IPS-15b (cell line): Measurements from ENCODE around the gene ARL17A.
"Not testable (repeated sequence)": the region's sequence is repeated elsewhere in the genome, so short reads cannot be mapped to it uniquely, and the experiment has no call there.

Experiments used
- H3K27me3 ChIP-seq: one replicate; pipeline ENCODE4 v1.6.1; 2013; ENCODE audit warnings: low read length; ENCODE audit not compliant: control insufficient read depth, insufficient read depth
- H3K36me3 ChIP-seq: one replicate; pipeline ENCODE4 v1.6.1; 2013; ENCODE audit warnings: low read length; ENCODE audit not compliant: control insufficient read depth, insufficient read depth
- H3K4me1 ChIP-seq: one replicate; pipeline ENCODE4 v1.6.1; 2013; ENCODE audit warnings: mild to moderate bottlenecking, low read length; ENCODE audit not compliant: control insufficient read depth, insufficient read depth
- H3K4me3 ChIP-seq: one replicate; pipeline ENCODE4 v1.5.1; 2013; ENCODE audit warnings: low read depth, low read length
- H3K9ac ChIP-seq: one replicate; pipeline ENCODE4 v1.6.1; 2013; ENCODE audit warnings: low read depth, mild to moderate bottlenecking, low read length
- H3K9me3 ChIP-seq: one replicate; pipeline ENCODE4 v1.6.1; 2013; ENCODE audit warnings: mild to moderate bottlenecking, low read length; ENCODE audit not compliant: control insufficient read depth, insufficient read depth

ARL17A gene

GRCh38 chr17:46579083-46580075, at the start of gene ARL17A:
TSS of gene ARL17A (minus strand) at chr17:46579691. CDS start at chr17:46576322, 3,369 bp downstream.
- not testable (repeated sequence) for H3K9ac ChIP-seq, H3K4me1 ChIP-seq, H3K4me3 ChIP-seq, H3K9me3 ChIP-seq, H3K27me3 ChIP-seq, H3K36me3 ChIP-seq

- not testable (repeated sequence) for H3K36me3 ChIP-seq, H3K4me3 ChIP-seq, H3K9me3 ChIP-seq, H3K4me1 ChIP-seq, H3K9ac ChIP-seq, H3K27me3 ChIP-seq
These were observed 49.4 kb upstream of the ARL17A start for GRCh38 chr17:46628753-46629436.

- H3K4me3 ChIP-seq, H3K4me1 ChIP-seq, H3K9me3 ChIP-seq, H3K27me3 ChIP-seq, H3K9ac ChIP-seq, H3K36me3 ChIP-seq: not testable (repeated sequence)
These were observed 48.0 kb upstream of the ARL17A start for GRCh38 chr17:46627452-46627851.

- not testable (repeated sequence) for H3K4me1 ChIP-seq, H3K9me3 ChIP-seq, H3K9ac ChIP-seq, H3K4me3 ChIP-seq, H3K27me3 ChIP-seq, H3K36me3 ChIP-seq
These were observed 45.2 kb upstream of the ARL17A start for GRCh38 chr17:46624726-46625125.

GRCh38 chr17:46623790-46624189, 44.3 kb upstream of the ARL17A start:
- not testable (repeated sequence) for H3K4me1 ChIP-seq, H3K9me3 ChIP-seq, H3K4me3 ChIP-seq, H3K9ac ChIP-seq, H3K36me3 ChIP-seq, H3K27me3 ChIP-seq

GRCh38 chr17:46618975-46619374, 39.5 kb upstream of the ARL17A start:
- not testable (repeated sequence) for H3K9me3 ChIP-seq, H3K4me1 ChIP-seq, H3K27me3 ChIP-seq, H3K9ac ChIP-seq, H3K4me3 ChIP-seq, H3K36me3 ChIP-seq

- H3K9me3 ChIP-seq, H3K36me3 ChIP-seq, H3K9ac ChIP-seq, H3K4me1 ChIP-seq, H3K27me3 ChIP-seq, H3K4me3 ChIP-seq: not testable (repeated sequence)
These were observed 37.6 kb upstream of the ARL17A start for GRCh38 chr17:46617121-46617520.

- not testable (repeated sequence) for H3K4me3 ChIP-seq, H3K36me3 ChIP-seq, H3K4me1 ChIP-seq, H3K27me3 ChIP-seq, H3K9ac ChIP-seq, H3K9me3 ChIP-seq
These were observed 34.4 kb upstream of the ARL17A start for GRCh38 chr17:46613876-46614275.

- not testable (repeated sequence) for H3K36me3 ChIP-seq, H3K9ac ChIP-seq, H3K9me3 ChIP-seq, H3K4me1 ChIP-seq, H3K4me3 ChIP-seq, H3K27me3 ChIP-seq
These were observed 31.8 kb upstream of the ARL17A start for GRCh38 chr17:46611304-46611703.

- H3K4me1 ChIP-seq, H3K9me3 ChIP-seq, H3K27me3 ChIP-seq, H3K36me3 ChIP-seq, H3K4me3 ChIP-seq, H3K9ac ChIP-seq: not testable (repeated sequence)
These were observed 23.6 kb upstream of the ARL17A start for GRCh38 chr17:46603125-46603524.

GRCh38 chr17:46600767-46601166, 21.3 kb upstream of the ARL17A start:
- H3K27me3 ChIP-seq, H3K4me1 ChIP-seq, H3K9ac ChIP-seq, H3K36me3 ChIP-seq, H3K4me3 ChIP-seq, H3K9me3 ChIP-seq: not testable (repeated sequence)

GRCh38 chr17:46598344-46598931, 18.9 kb upstream of the ARL17A start:
- not testable (repeated sequence) for H3K4me1 ChIP-seq, H3K36me3 ChIP-seq, H3K9ac ChIP-seq, H3K4me3 ChIP-seq, H3K9me3 ChIP-seq, H3K27me3 ChIP-seq
